Endometrium (tissue), 2 donors: Measurements from ENCODE around the gene LHX3.

Experiments used
- FAIRE-seq: peaks from 2 replicates; lab custom pipeline; 2012; peaks lifted over from hg19 to GRCh38; lab: Jason Lieb, UNC
- donor health status: control.
- donor health status: control.

The LHX3 gene

GRCh38 chr9:136226680-136227407 lies 21.9 kb upstream of the LHX3 start:
- FAIRE-seq: no peak

- FAIRE-seq: no peak
These were observed 21.1 kb upstream of the LHX3 start for GRCh38 chr9:136225748-136226679.

GRCh38 chr9:136225366-136225747 lies 20.4 kb upstream of the LHX3 start:
- FAIRE-seq: no peak

GRCh38 chr9:136223871-136224640 lies 19.1 kb upstream of the LHX3 start:
- no peak for FAIRE-seq

GRCh38 chr9:136222906-136223285 lies 18.0 kb upstream of the LHX3 start:
- FAIRE-seq: no peak

- no peak for FAIRE-seq
These were observed 17.4 kb upstream of the LHX3 start for GRCh38 chr9:136222166-136222905.

GRCh38 chr9:136220017-136220729 lies 15.2 kb upstream of the LHX3 start:
- no peak for FAIRE-seq

- FAIRE-seq: no peak
These were observed 14.3 kb upstream of the LHX3 start for GRCh38 chr9:136219276-136219675.

- no peak for FAIRE-seq
These were observed 13.7 kb upstream of the LHX3 start for GRCh38 chr9:136218673-136219072.

- no peak for FAIRE-seq
These were observed 13.3 kb upstream of the LHX3 start for GRCh38 chr9:136218271-136218670.

- no peak for FAIRE-seq
These were observed 11.8 kb upstream of the LHX3 start for GRCh38 chr9:136216541-136217244.

GRCh38 chr9:136213733-136214132 lies 8.8 kb upstream of the LHX3 start:
- FAIRE-seq: no peak

- no peak for FAIRE-seq
These were observed 7.5 kb upstream of the LHX3 start for GRCh38 chr9:136212345-136212950.

- FAIRE-seq: no peak
These were observed 6.8 kb upstream of the LHX3 start for GRCh38 chr9:136211441-136212344.

- no peak for FAIRE-seq
These were observed 6.1 kb upstream of the LHX3 start for GRCh38 chr9:136211006-136211405.

GRCh38 chr9:136210276-136210675 lies 5.3 kb upstream of the LHX3 start:
- FAIRE-seq: no peak

- no peak for FAIRE-seq
These were observed 4.9 kb upstream of the LHX3 start for GRCh38 chr9:136209786-136210185.

GRCh38 chr9:136209232-136209631 lies 4.3 kb upstream of the LHX3 start:
- no peak for FAIRE-seq

GRCh38 chr9:136208675-136209074 lies 3.7 kb upstream of the LHX3 start:
- no peak for FAIRE-seq
